Measurements from ENCODE around the gene CDAN1.
A peak's percentile ranks its signal among the peaks of the same experiment; 100 is the strongest.

CDAN1 gene

GRCh38 chr15:42693496-42693895, 43.4 kb downstream of the CDAN1 start:
- Histone ChIP-seq H3K9me3 (replicated peaks in 1 of 2; ENCODE audit: control insufficient read depth in 2 of 2, insufficient read depth in 1 of 2, low read depth in 1 of 2, low read length in 2 of 2) (no peaks in the 10 kb centered on the region), H3K14ac (ENCODE audit: low read length) (no peak overlapping the region), H3K18ac (ENCODE audit: low read length) (no peak overlapping the region), H2BK12ac (ENCODE audit: low read length) (no peak overlapping the region), H3K4me1 (ENCODE audit: control insufficient read depth in 2 of 2, insufficient read depth in 1 of 2, low read depth in 1 of 2, low read length in 2 of 2) (peaks cover 0 to 2% of the 10 kb centered on the region in 2 donors), H4K8ac (ENCODE audit: low read depth, low read length) (no peak overlapping the region), H3K23ac (ENCODE audit: low read depth, low read length, poor library complexity) (peak overlapping the region; percentile 23), H3K9ac (ENCODE audit: low read depth, low read length, poor library complexity) (no peak overlapping the region), H4K91ac (ENCODE audit: low read depth, low read length, poor library complexity) (no peak overlapping the region), H2AFZ (ENCODE audit: low read length) (no peak overlapping the region), H2BK5ac (ENCODE audit: low read length) (no peak overlapping the region), H2AK5ac (ENCODE audit: low read depth, low read length) (no peak overlapping the region), H3K27ac (replicated peaks; ENCODE audit: low read length) (no peak overlapping the region), H3K36me3 (replicated peaks in 1 of 2; ENCODE audit: control insufficient read depth in 2 of 2, insufficient read depth in 2 of 2, low read length in 2 of 2) (peaks cover 19 to 100% of the 10 kb centered on the region in 2 donors), H2BK15ac (ENCODE audit: low read length) (no peak overlapping the region), H3K79me1 (ENCODE audit: low read depth, low read length) (no peaks in the 10 kb centered on the region), H3K4me2 (ENCODE audit: insufficient read depth, low read length, poor library complexity, severe bottlenecking) (no peak overlapping the region), H3K27me3 (ENCODE audit: control insufficient read depth in 3 of 3, insufficient read depth in 3 of 3, low read depth in 1 of 3, low read length in 3 of 3) (no peaks in the 10 kb centered on the region), H2BK120ac (ENCODE audit: low read depth, low read length) (no peak overlapping the region), H3K4me3 (ENCODE audit: low read length in 2 of 2) (no peak overlapping the region), H3K4ac (ENCODE audit: low read length) (no peak overlapping the region)
- no peak for DNase-seq (ENCODE audit: low spot score)
- no CpG with 5 or more reads among the region's 6 CpGs for WGBS, 2 donors (ENCODE audit: extremely low coverage in 2 of 2, insufficient read length in 2 of 2, insufficient replicate concordance in 1 of 2)

GRCh38 chr15:42692997-42693396, 43.9 kb downstream of the CDAN1 start:
- Histone ChIP-seq H3K27me3 (ENCODE audit: control insufficient read depth in 3 of 3, insufficient read depth in 3 of 3, low read depth in 1 of 3, low read length in 3 of 3) (no peaks in the 10 kb centered on the region), H3K4me3 (ENCODE audit: low read length in 2 of 2) (no peak overlapping the region), H2BK120ac (ENCODE audit: low read depth, low read length) (no peak overlapping the region), H2AK5ac (ENCODE audit: low read depth, low read length) (no peak overlapping the region), H3K36me3 (replicated peaks in 1 of 2; ENCODE audit: control insufficient read depth in 2 of 2, insufficient read depth in 2 of 2, low read length in 2 of 2) (peaks cover 19 to 100% of the 10 kb centered on the region in 2 donors), H2AFZ (ENCODE audit: low read length) (no peak overlapping the region), H3K14ac (ENCODE audit: low read length) (no peak overlapping the region), H2BK15ac (ENCODE audit: low read length) (no peak overlapping the region), H3K27ac (replicated peaks; ENCODE audit: low read length) (no peak overlapping the region), H2BK12ac (ENCODE audit: low read length) (no peak overlapping the region), H3K4me1 (ENCODE audit: control insufficient read depth in 2 of 2, insufficient read depth in 1 of 2, low read depth in 1 of 2, low read length in 2 of 2) (peaks cover 0 to 2% of the 10 kb centered on the region in 2 donors), H4K8ac (ENCODE audit: low read depth, low read length) (no peak overlapping the region), H3K9ac (ENCODE audit: low read depth, low read length, poor library complexity) (no peak overlapping the region), H3K23ac (ENCODE audit: low read depth, low read length, poor library complexity) (no peak overlapping the region), H3K79me1 (ENCODE audit: low read depth, low read length) (no peaks in the 10 kb centered on the region), H2BK5ac (ENCODE audit: low read length) (no peak overlapping the region), H3K9me3 (replicated peaks in 1 of 2; ENCODE audit: control insufficient read depth in 2 of 2, insufficient read depth in 1 of 2, low read depth in 1 of 2, low read length in 2 of 2) (no peaks in the 10 kb centered on the region), H3K4ac (ENCODE audit: low read length) (no peak overlapping the region), H3K4me2 (ENCODE audit: insufficient read depth, low read length, poor library complexity, severe bottlenecking) (no peak overlapping the region), H4K91ac (ENCODE audit: low read depth, low read length, poor library complexity) (no peak overlapping the region), H3K18ac (ENCODE audit: low read length) (no peak overlapping the region)
- no peak for DNase-seq (ENCODE audit: low spot score)
- WGBS, 2 donors (ENCODE audit: extremely low coverage in 2 of 2, insufficient read length in 2 of 2, insufficient replicate concordance in 1 of 2): no CpG with 5 or more reads among the region's 4 CpGs

DNA sequence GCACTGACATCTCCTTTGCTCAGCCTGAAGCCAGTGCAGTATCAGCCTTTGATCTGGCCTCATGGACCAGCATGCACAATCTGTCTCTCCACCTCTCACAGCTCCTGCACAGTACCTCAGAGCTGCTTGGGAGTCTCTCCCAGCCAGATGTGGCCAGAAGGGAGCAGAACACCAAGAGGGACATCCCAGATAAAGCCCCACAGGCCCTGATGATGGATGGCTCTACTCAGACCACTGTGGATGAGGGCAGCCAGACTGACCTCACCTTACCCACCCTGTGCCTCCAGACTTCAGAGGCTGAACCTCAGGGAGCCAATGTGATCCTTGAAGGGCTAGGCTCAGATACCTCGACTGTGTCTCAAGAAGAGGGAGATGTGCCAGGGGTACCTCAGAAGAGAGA, 44.4 kb downstream of the CDAN1 start:
- Histone ChIP-seq H2AFZ (ENCODE audit: low read length) (no peak overlapping the region), H2BK5ac (ENCODE audit: low read length) (no peak overlapping the region), H3K4me1 (ENCODE audit: control insufficient read depth in 2 of 2, insufficient read depth in 1 of 2, low read depth in 1 of 2, low read length in 2 of 2) (peaks cover 0 to 2% of the 10 kb centered on the region in 2 donors), H2BK15ac (ENCODE audit: low read length) (no peak overlapping the region), H3K18ac (ENCODE audit: low read length) (no peak overlapping the region), H4K91ac (ENCODE audit: low read depth, low read length, poor library complexity) (no peak overlapping the region), H3K27ac (replicated peaks; ENCODE audit: low read length) (no peak overlapping the region), H2BK12ac (ENCODE audit: low read length) (no peak overlapping the region), H3K4ac (ENCODE audit: low read length) (no peak overlapping the region), H3K79me1 (ENCODE audit: low read depth, low read length) (no peaks in the 10 kb centered on the region), H4K8ac (ENCODE audit: low read depth, low read length) (no peak overlapping the region), H3K14ac (ENCODE audit: low read length) (no peak overlapping the region), H2BK120ac (ENCODE audit: low read depth, low read length) (no peak overlapping the region), H3K9me3 (replicated peaks in 1 of 2; ENCODE audit: control insufficient read depth in 2 of 2, insufficient read depth in 1 of 2, low read depth in 1 of 2, low read length in 2 of 2) (no peaks in the 10 kb centered on the region), H3K27me3 (ENCODE audit: control insufficient read depth in 3 of 3, insufficient read depth in 3 of 3, low read depth in 1 of 3, low read length in 3 of 3) (no peaks in the 10 kb centered on the region), H3K36me3 (replicated peaks in 1 of 2; ENCODE audit: control insufficient read depth in 2 of 2, insufficient read depth in 2 of 2, low read length in 2 of 2) (peaks cover 19 to 100% of the 10 kb centered on the region in 2 donors), H3K4me3 (ENCODE audit: low read length in 2 of 2) (no peak overlapping the region), H3K4me2 (ENCODE audit: insufficient read depth, low read length, poor library complexity, severe bottlenecking) (no peak overlapping the region), H3K9ac (ENCODE audit: low read depth, low read length, poor library complexity) (no peak overlapping the region), H2AK5ac (ENCODE audit: low read depth, low read length) (no peak overlapping the region), H3K23ac (ENCODE audit: low read depth, low read length, poor library complexity) (no peak overlapping the region)
- DNase-seq (ENCODE audit: low spot score): no peak
- no CpG with 5 or more reads among the region's 1 CpG for WGBS, 2 donors (ENCODE audit: extremely low coverage in 2 of 2, insufficient read length in 2 of 2, insufficient replicate concordance in 1 of 2)

- H3K4ac ChIP-seq (ENCODE audit: low read length): no peak overlapping the region
- no peaks in the 10 kb centered on the region for H3K79me1 ChIP-seq (ENCODE audit: low read depth, low read length)
- no peaks in the 10 kb centered on the region for H3K27me3 ChIP-seq (ENCODE audit: control insufficient read depth in 3 of 3, insufficient read depth in 3 of 3, low read depth in 1 of 3, low read length in 3 of 3)
- no peak overlapping the region for H4K91ac ChIP-seq (ENCODE audit: low read depth, low read length, poor library complexity)
- no peak overlapping the region for H3K27ac ChIP-seq (replicated peaks; ENCODE audit: low read length)
- H2AK5ac ChIP-seq (ENCODE audit: low read depth, low read length): no peak overlapping the region
- no peak overlapping the region for H3K9ac ChIP-seq (ENCODE audit: low read depth, low read length, poor library complexity)
- no CpG with 5 or more reads among the region's 9 CpGs for WGBS, 2 donors (ENCODE audit: extremely low coverage in 2 of 2, insufficient read length in 2 of 2, insufficient replicate concordance in 1 of 2)
- no peak overlapping the region for H2AFZ ChIP-seq (ENCODE audit: low read length)
- peaks cover 19 to 100% of the 10 kb centered on the region in 2 donors for H3K36me3 ChIP-seq (replicated peaks in 1 of 2; ENCODE audit: control insufficient read depth in 2 of 2, insufficient read depth in 2 of 2, low read length in 2 of 2)
- no peak overlapping the region for H3K23ac ChIP-seq (ENCODE audit: low read depth, low read length, poor library complexity)
- H2BK120ac ChIP-seq (ENCODE audit: low read depth, low read length): no peak overlapping the region
- no peak overlapping the region for H2BK12ac ChIP-seq (ENCODE audit: low read length)
- DNase-seq (ENCODE audit: low spot score): no peak
- H2BK5ac ChIP-seq (ENCODE audit: low read length): peak overlapping the region; percentile 20
- no peaks in the 10 kb centered on the region for H3K9me3 ChIP-seq (replicated peaks in 1 of 2; ENCODE audit: control insufficient read depth in 2 of 2, insufficient read depth in 1 of 2, low read depth in 1 of 2, low read length in 2 of 2)
- peaks cover 0 to 2% of the 10 kb centered on the region in 2 donors for H3K4me1 ChIP-seq (ENCODE audit: control insufficient read depth in 2 of 2, insufficient read depth in 1 of 2, low read depth in 1 of 2, low read length in 2 of 2)
- no peak overlapping the region for H3K18ac ChIP-seq (ENCODE audit: low read length)
- H2BK15ac ChIP-seq (ENCODE audit: low read length): no peak overlapping the region
- H3K14ac ChIP-seq (ENCODE audit: low read length): no peak overlapping the region
- no peak overlapping the region for H4K8ac ChIP-seq (ENCODE audit: low read depth, low read length)
- no peak overlapping the region for H3K4me3 ChIP-seq (ENCODE audit: low read length in 2 of 2)
- H3K4me2 ChIP-seq (ENCODE audit: insufficient read depth, low read length, poor library complexity, severe bottlenecking): no peak overlapping the region
Observed at GRCh38 chr15:42691770-42692169, 45.2 kb downstream of the CDAN1 start.
